HG02973 (cell line): Measurements from ENCODE around the gene LMTK3.
A peak's percentile ranks its signal among the peaks of the same experiment; 100 is the strongest.

Experiments
- ATAC-seq: cut with Tn5 transposase; IDR thresholded peaks from one replicate; pipeline ENCODE4 v1.9.1; 2021; ENCODE audit warnings: moderate library complexity; ENCODE audit not compliant: unreplicated experiment

The LMTK3 gene

GRCh38 chr19:48475369-48476068, 36.1 kb downstream of the LMTK3 start:
- ATAC-seq = no peak

GRCh38 chr19:48474084-48474592, 37.5 kb downstream of the LMTK3 start:
- no peak for ATAC-seq

GRCh38 chr19:48473161-48473966, 38.3 kb downstream of the LMTK3 start:
- ATAC-seq = no peak

GRCh38 chr19:48471836-48472235, 39.8 kb downstream of the LMTK3 start:
- no peak for ATAC-seq

- ATAC-seq = no peak
These were observed 40.8 kb downstream of the LMTK3 start for GRCh38 chr19:48470856-48471255.

GRCh38 chr19:48469934-48470680, 41.5 kb downstream of the LMTK3 start:
- no peak for ATAC-seq

- peak; percentile 26 for ATAC-seq
These were observed 42.2 kb downstream of the LMTK3 start, which contains the start of gene CYTH2 for GRCh38 chr19:48469289-48469881. CYTH2 (plus strand) TSS chr19:48469369; CDS start chr19:48469508, 139 bp downstream.

GRCh38 chr19:48468772-48469288, 42.8 kb downstream of the LMTK3 start:
- ATAC-seq = peak; percentile 87

GRCh38 chr19:48466561-48467325, 44.9 kb downstream of the LMTK3 start:
- ATAC-seq = no peak

GRCh38 chr19:48465215-48465614, 46.4 kb downstream of the LMTK3 start:
- ATAC-seq = no peak

GRCh38 chr19:48461982-48462655, 49.5 kb downstream of the LMTK3 start:
- no peak for ATAC-seq

GRCh38 chr19:48461651-48461981, 50.0 kb downstream of the LMTK3 start:
- no peak for ATAC-seq

- no peak for ATAC-seq
These were observed 53.6 kb downstream of the LMTK3 start for GRCh38 chr19:48458016-48458415.

- no peak for ATAC-seq
These were observed 54.8 kb downstream of the LMTK3 start for GRCh38 chr19:48456864-48457263.

GRCh38 chr19:48455908-48456562, 55.6 kb downstream of the LMTK3 start:
- no peak for ATAC-seq

- no peak for ATAC-seq
These were observed 56.3 kb downstream of the LMTK3 start, which contains the start of gene KCNJ14 for GRCh38 chr19:48455171-48455907. KCNJ14 (plus strand) TSS chr19:48455574; CDS start chr19:48461725, 6,151 bp downstream.

GRCh38 chr19:48454150-48454730, 57.4 kb downstream of the LMTK3 start:
- no peak for ATAC-seq
